GM23248 (cell line): ENCODE measurements around the gene PAPPA2.

Source experiments
- EZH2 ChIP-seq: fragments of 200-600 bp; sonication (generic); IDR thresholded peaks from 2 replicates; pipeline ENCODE4 v1.6.1; 2018; ENCODE audit warnings: antibody characterized with exemption, mild to moderate bottlenecking; ENCODE audit not compliant: insufficient read depth, poor library complexity, severe bottlenecking
- EZH2phosphoT487 ChIP-seq: fragments of 200-600 bp; sonication (generic); IDR thresholded peaks from 2 replicates; pipeline ENCODE4 v1.6.1; 2018; ENCODE audit warnings: antibody characterized with exemption, moderate library complexity, mild to moderate bottlenecking, low read depth; ENCODE audit not compliant: insufficient read depth

- TF ChIP-seq EZH2 (no peak), EZH2phosphoT487 (no peak)
Measured at GRCh38 chr1:176894450-176894849, 431.5 kb downstream of the PAPPA2 start.
